Thoracic aorta (tissue), 2 donors: ENCODE results near the gene MICALL2. TPM values are rescaled to one million over a fixed set of nuclear protein-coding genes. Genes with fewer than 3 reads are reported as not detected.

Source experiments
- ATAC-seq: fragments of 150-250 bp; one replicate; pipeline ENCODE4 v1.8.0; 2017; ENCODE audit warnings: low read depth; ENCODE audit not compliant: insufficient number of reproducible peaks, low FRiP score
- DNase-seq: peaks from one replicate; pipeline ENCODE4 v3.0.0-alpha.2; 2020; ENCODE audit warnings: low spot score
- H3K27ac ChIP-seq, 2 donors: fragments of 200-600 bp; sonication (generic); 1 replicate in 1 of 2; 2 replicates in 1 of 2; pipeline ENCODE4 v1.5.1; 2016; ENCODE audit warnings: mild to moderate bottlenecking in 2 of 2, moderate library complexity in 2 of 2
- H3K27me3 ChIP-seq: fragments of 200-600 bp; sonication (generic); replicated peaks from 2 replicates; pipeline ENCODE4 v1.6.0; 2016; ENCODE audit warnings: mild to moderate bottlenecking; ENCODE audit not compliant: insufficient read depth
- H3K36me3 ChIP-seq: fragments of 200-600 bp; sonication (generic); one replicate; pipeline ENCODE4 v1.5.1; 2016
- H3K4me1 ChIP-seq, 2 donors: fragments of 200-600 bp; sonication (generic); 1 replicate in 1 of 2; 2 replicates in 1 of 2; pipeline versions ENCODE4 v1.5.1 to v1.6.0; 2016; ENCODE audit warnings: low read depth in 2 of 2, mild to moderate bottlenecking in 1 of 2; ENCODE audit not compliant: control insufficient read depth in 1 of 2
- H3K4me3 ChIP-seq: fragments of 200-600 bp; sonication (generic); 2 replicates; pipeline ENCODE4 v1.5.1; 2016; ENCODE audit warnings: mild to moderate bottlenecking
- H3K9me3 ChIP-seq: fragments of 200-600 bp; sonication (generic); 2 replicates; pipeline ENCODE4 v1.5.1; 2016
- total RNA-seq, 2 donors: library from RNA; depleted of rRNA; stranded (reverse); fragments of >200 nt; gene quantifications; one replicate each; pipeline versions ENCODE4 v1.1.0 to v1.2.3, GENCODE V29; 2016
- TF ChIP-seq, protein P1 (sequence below): fragments of 200-600 bp; sonication (generic); IDR thresholded peaks from one replicate; pipeline ENCODE4 v1.5.1; 2019; ENCODE audit warnings: antibody characterized with exemption

The MICALL2 gene
- total RNA-seq, 2 donors from 2014 or later = 71.7 to 80.0 TPM

DNA sequence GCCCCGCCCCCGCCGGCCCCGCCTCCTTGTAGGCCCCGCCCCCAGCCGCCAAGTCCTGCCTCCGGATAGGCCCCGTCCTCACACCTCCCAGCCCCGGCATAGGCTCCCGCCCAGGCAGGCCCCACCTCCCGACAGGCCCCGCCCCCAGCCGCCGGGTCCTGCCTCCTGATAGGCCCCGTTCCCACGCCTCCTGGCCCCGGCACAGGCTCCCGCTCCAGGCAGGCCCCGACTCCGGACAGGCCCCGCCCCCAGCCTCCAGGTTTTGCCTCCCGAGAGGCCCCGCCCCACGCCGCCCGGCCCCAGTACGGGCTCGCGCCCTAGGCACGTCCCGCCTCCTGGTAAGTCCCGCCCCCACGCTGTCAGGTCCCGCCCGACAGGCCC lies 232 bp upstream of the MICALL2 start:
- TF ChIP-seq, protein P1, sequence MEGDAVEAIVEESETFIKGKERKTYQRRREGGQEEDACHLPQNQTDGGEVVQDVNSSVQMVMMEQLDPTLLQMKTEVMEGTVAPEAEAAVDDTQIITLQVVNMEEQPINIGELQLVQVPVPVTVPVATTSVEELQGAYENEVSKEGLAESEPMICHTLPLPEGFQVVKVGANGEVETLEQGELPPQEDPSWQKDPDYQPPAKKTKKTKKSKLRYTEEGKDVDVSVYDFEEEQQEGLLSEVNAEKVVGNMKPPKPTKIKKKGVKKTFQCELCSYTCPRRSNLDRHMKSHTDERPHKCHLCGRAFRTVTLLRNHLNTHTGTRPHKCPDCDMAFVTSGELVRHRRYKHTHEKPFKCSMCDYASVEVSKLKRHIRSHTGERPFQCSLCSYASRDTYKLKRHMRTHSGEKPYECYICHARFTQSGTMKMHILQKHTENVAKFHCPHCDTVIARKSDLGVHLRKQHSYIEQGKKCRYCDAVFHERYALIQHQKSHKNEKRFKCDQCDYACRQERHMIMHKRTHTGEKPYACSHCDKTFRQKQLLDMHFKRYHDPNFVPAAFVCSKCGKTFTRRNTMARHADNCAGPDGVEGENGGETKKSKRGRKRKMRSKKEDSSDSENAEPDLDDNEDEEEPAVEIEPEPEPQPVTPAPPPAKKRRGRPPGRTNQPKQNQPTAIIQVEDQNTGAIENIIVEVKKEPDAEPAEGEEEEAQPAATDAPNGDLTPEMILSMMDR = no peak
- Histone ChIP-seq H3K4me1 (peaks cover 32 to 78% of the 10 kb centered on the region in 2 donors), H3K27me3 (no peaks in the 10 kb centered on the region), H3K9me3 (no peaks in the 10 kb centered on the region), H3K4me3 (peak overlapping the region; percentile 99), H3K27ac (peak overlapping the region; percentile 90 to 98), H3K36me3 (no peaks in the 10 kb centered on the region)
- peak; percentile 88 for ATAC-seq
- DNase-seq = peak; percentile 97

DNA sequence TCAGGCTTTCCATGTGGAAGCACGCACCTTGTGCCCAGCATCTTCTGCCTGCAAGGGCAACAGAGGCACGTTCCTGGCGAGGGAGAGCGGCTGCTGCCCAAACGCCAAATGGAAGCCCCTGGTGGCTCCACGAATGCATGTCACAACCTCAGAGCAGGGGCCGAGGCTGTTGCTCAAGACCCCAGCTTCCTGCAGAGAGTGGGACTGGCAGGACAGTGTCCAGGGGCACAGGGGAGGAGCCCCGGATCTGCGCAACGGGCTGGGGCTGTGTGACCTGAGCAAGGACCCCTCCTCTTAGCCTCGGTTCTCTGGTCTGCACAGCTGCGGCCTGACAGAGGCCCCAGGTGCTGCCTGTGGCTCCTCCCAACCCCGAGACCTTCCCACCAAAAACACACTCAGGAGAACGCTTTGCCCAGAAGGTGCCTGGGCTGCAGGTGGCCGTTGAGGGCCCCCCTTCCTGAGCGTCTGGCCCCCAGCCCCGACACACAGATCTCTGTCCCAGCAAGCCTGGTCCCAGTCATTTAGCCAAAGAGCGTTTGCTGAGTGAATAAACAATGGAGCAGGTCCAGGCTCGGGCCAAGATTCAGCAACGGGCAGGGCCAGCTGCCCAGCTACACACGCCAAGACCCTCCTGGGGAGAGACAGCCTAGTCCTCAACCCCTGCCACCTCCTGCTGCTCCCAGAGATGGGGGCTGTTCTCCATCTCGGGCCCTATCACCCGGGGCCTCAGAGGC lies 1.2 kb downstream of the MICALL2 start:
- peak overlapping the region; percentile 81 to 98 for H3K27ac ChIP-seq
- ATAC-seq = no peak
- H3K4me3 ChIP-seq = peak overlapping the region; percentile 99
- DNase-seq = no peak
- H3K9me3 ChIP-seq = no peaks in the 10 kb centered on the region
- peaks cover 28 to 71% of the 10 kb centered on the region in 2 donors for H3K4me1 ChIP-seq
- H3K36me3 ChIP-seq = no peaks in the 10 kb centered on the region
- TF ChIP-seq, protein P1 = no peak
- no peaks in the 10 kb centered on the region for H3K27me3 ChIP-seq

DNA sequence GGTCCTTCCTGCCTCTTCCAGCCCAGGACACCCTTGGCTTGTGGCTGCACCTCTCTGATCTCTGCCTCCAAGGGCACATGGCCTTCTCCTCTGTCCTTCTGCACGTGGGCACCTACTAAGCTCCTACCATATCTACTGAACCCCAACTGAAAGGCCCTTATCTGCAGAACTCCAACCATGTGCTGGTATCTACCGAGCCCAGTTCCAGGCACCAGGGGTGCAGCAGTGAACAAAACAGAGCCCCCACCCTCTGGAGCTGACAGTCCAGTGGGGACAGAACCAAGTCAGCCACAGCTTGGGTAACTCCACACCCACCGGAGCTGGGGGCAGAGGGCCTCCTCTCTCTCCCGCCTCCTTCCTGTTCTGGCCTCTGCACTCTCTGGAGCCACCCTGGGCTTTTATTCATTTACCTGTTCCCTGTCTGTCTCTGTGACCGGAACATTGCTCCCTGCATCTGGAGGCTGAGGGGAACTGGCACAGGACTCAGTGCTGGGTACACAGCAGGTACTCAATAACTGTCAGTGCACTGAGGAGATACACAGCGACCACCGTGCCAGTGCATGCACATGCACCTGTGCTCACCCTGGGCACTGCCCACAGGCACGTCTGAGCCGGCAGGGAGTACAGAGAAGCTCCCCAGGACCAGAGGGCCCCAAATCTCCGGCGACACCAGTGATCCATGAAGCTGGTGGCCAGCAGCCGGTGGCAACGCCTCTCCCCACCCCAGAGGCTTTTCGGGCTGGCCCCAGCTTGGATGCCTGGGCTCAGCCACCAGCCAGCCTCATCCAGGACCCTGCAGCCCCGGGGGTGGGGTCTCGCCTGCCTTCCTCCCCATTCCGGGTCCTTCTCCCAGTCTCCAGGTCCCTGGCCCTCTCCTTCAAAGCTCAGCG lies 2.0 kb downstream of the MICALL2 start:
- no peak for ATAC-seq
- no peaks in the 10 kb centered on the region for H3K27me3 ChIP-seq
- no peak overlapping the region for H3K27ac ChIP-seq
- H3K9me3 ChIP-seq = no peaks in the 10 kb centered on the region
- H3K4me3 ChIP-seq = peak overlapping the region; percentile 99
- DNase-seq = no peak
- peaks cover 28 to 63% of the 10 kb centered on the region in 2 donors for H3K4me1 ChIP-seq
- H3K36me3 ChIP-seq = no peaks in the 10 kb centered on the region
- TF ChIP-seq, protein P1 = no peak

DNA sequence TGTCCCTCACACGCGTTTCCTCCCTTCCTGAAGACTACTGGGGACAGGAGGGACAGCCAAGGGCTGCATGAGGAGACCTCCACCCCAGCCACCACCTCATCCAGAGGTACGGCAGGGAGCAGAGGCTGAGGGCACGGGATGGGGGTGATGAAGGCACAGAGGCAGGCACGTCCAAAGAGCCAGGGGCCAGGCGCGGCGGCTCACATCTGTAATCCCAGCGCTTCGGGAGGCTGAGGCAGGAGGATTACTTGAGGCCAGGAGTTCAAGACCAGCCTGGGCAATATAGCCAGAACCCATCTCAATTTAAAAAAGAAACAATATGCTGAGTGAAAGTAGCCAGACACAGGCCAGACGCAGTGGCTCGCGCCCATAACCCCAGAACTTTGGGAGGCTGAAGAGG lies 3.3 kb downstream of the MICALL2 start:
- H3K4me3 ChIP-seq = no peak overlapping the region
- ATAC-seq (no peak), DNase-seq (no peak)
- peaks cover 19 to 50% of the 10 kb centered on the region in 2 donors for H3K4me1 ChIP-seq
- H3K36me3 ChIP-seq = no peaks in the 10 kb centered on the region
- no peaks in the 10 kb centered on the region for H3K27me3 ChIP-seq
- no peak overlapping the region for H3K27ac ChIP-seq
- no peaks in the 10 kb centered on the region for H3K9me3 ChIP-seq
- TF ChIP-seq, protein P1 = no peak

DNA sequence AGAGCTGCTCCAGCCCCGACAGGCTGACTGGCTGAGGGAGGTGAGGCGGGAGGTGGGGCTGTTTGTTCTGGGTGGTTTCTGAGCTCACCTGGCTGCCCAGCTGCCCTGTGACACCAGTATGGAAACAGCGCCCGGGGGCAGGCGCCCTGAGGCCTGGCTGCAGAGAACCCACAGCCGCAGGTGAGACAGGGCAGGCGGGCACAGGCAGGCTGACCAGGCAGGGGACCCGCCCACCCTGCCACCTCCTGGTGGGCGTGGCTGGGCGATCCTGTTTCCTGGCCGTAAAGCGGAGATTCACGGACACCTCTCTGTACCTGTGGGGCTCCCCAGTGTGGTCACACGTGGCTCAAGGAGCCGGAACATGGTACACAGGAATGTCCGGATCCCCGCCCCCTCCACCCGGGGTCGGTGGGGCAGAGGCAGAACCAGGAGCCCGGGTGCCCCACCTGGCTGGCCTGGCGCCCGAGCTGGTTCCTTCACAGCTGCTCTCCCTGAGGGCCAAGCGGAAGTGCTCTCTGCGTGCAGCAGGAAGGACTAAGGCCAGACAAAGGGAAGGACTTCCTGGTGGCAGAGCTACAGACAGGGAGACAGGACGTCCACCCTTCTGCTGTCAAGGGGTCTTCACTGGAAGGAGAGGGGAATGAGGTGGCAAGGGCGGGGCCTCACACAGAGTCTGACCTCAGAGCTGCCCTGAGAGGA lies 3.9 kb downstream of the MICALL2 start:
- Histone ChIP-seq H3K4me1 (peaks cover 18 to 45% of the 10 kb centered on the region in 2 donors), H3K36me3 (no peaks in the 10 kb centered on the region), H3K27ac (no peak overlapping the region), H3K9me3 (no peaks in the 10 kb centered on the region), H3K27me3 (no peaks in the 10 kb centered on the region), H3K4me3 (no peak overlapping the region)
- ATAC-seq (no peak), DNase-seq (no peak)
- TF ChIP-seq, protein P1 = no peak
